Measurements from ENCODE around the gene SERPIND1. TPM values are rescaled to one million over a fixed set of nuclear protein-coding genes. Genes with fewer than 3 reads are reported as not detected.

SERPIND1 gene
- polyA plus RNA-seq, 1 experiment, result 0.06 TPM

GRCh38 chr22:20798974-20799373 is 25.1 kb downstream of the SERPIND1 start:
- no peak for DNase-seq (ENCODE audit: low read depth, low spot score)
- CTCF ChIA-PET, result interaction anchor here (1.2 to 2.0 kb wide), 2 partner anchors 15 to 87 kb away, joined by 5 to 14 read pairs; no protein-coding TSS in a partner anchor
- POLR2A ChIA-PET, result no interaction called here
- Histone ChIP-seq H3K9me3 (ENCODE audit: control insufficient read depth, insufficient read depth, low read length) (no peaks in the 10 kb centered on the region), H3K4me3 (ENCODE audit: low read depth, low read length) (no peak overlapping the region), H3K27me3 (ENCODE audit: control insufficient read depth, insufficient read depth, low read length) (no peaks in the 10 kb centered on the region), H3K27ac (ENCODE audit: low read depth, low read length) (no peak overlapping the region)
- TF ChIP-seq CTCF (IDR thresholded peaks at IDR 0.05; ENCODE audit: low read depth, low read length), result no peak

- no peak overlapping the region for H3K4me3 ChIP-seq (ENCODE audit: low read depth, low read length)
- no peaks in the 10 kb centered on the region for H3K9me3 ChIP-seq (ENCODE audit: control insufficient read depth, insufficient read depth, low read length)
- H3K27ac ChIP-seq (ENCODE audit: low read depth, low read length), result no peak overlapping the region
- no peak for TF ChIP-seq CTCF (IDR thresholded peaks at IDR 0.05; ENCODE audit: low read depth, low read length)
- H3K27me3 ChIP-seq (ENCODE audit: control insufficient read depth, insufficient read depth, low read length), result no peaks in the 10 kb centered on the region
- no peak for DNase-seq (ENCODE audit: low read depth, low spot score)
- ChIA-PET POLR2A (no interaction called here), CTCF (interaction anchor here (1.2 to 2.4 kb wide), 3 partner anchors 15 to 87 kb away, joined by 5 to 14 read pairs (median 13); no protein-coding TSS in a partner anchor)
Measured at GRCh38 chr22:20799449-20799848, 25.5 kb downstream of the SERPIND1 start.

- no peak for TF ChIP-seq CTCF (IDR thresholded peaks at IDR 0.05; ENCODE audit: low read depth, low read length)
- ChIA-PET CTCF (interaction anchor here (5.1 kb wide), 1 partner anchor 83 kb away, joined by 38 read pairs; no protein-coding TSS in a partner anchor), POLR2A (interaction anchor here (0.6 kb wide), 1 partner anchor 74 kb away, joined by 3 read pairs; no protein-coding TSS in a partner anchor)
- no peaks in the 10 kb centered on the region for H3K9me3 ChIP-seq (ENCODE audit: control insufficient read depth, insufficient read depth, low read length)
- no peak for DNase-seq (ENCODE audit: low read depth, low spot score)
- no peak overlapping the region for H3K4me3 ChIP-seq (ENCODE audit: low read depth, low read length)
- no peaks in the 10 kb centered on the region for H3K27me3 ChIP-seq (ENCODE audit: control insufficient read depth, insufficient read depth, low read length)
- no peak overlapping the region for H3K27ac ChIP-seq (ENCODE audit: low read depth, low read length)
Measured at GRCh38 chr22:20802452-20802851, 28.5 kb downstream of the SERPIND1 start.

- H3K4me3 ChIP-seq (ENCODE audit: low read depth, low read length), result no peak overlapping the region
- CTCF ChIA-PET, result interaction anchor here (0.5 to 5.1 kb wide), 5 partner anchors 10 to 83 kb away, joined by 3 to 38 read pairs (median 10); no protein-coding TSS in a partner anchor
Measured at GRCh38 chr22:20802922-20803553, 29.1 kb downstream of the SERPIND1 start.

More at GRCh38 chr22:20802922-20803553, 29.1 kb downstream of the SERPIND1 start:
- DNase-seq (ENCODE audit: low read depth, low spot score), result no peak
- POLR2A ChIA-PET, result no interaction called here
- Histone ChIP-seq H3K27ac (ENCODE audit: low read depth, low read length) (no peak overlapping the region), H3K9me3 (ENCODE audit: control insufficient read depth, insufficient read depth, low read length) (no peaks in the 10 kb centered on the region), H3K27me3 (ENCODE audit: control insufficient read depth, insufficient read depth, low read length) (no peaks in the 10 kb centered on the region)
- no peak for TF ChIP-seq CTCF (IDR thresholded peaks at IDR 0.05; ENCODE audit: low read depth, low read length)

All from AG04450 (cell line).